Measurements from ENCODE around the gene CHCHD3.

GRCh38 chr7:133130166-133130565 is 48.3 kb upstream of the CHCHD3 start:
- no peak for TF ChIP-seq CTCF (conservative IDR thresholded peaks at IDR 0.05; ENCODE audit: low read length)
- no peak for TF ChIP-seq EZH2phosphoT487 (IDR thresholded peaks at IDR 0.05; ENCODE audit: borderline replicate concordance)
